H1 (cell line): Measurements from ENCODE around the gene TRIM44.

ENCODE experiments used
- CHD1 ChIP-seq: IDR thresholded peaks from 2 replicates; pipeline ENCODE4 v1.6.1; 2012; ENCODE audit warnings: low read depth, low read length, improper control_type of control experiment
- EGR1 ChIP-seq: IDR thresholded peaks from 2 replicates; pipeline ENCODE4 v1.6.1; 2011; ENCODE audit warnings: low read depth, low read length, borderline replicate concordance
- SIN3A ChIP-seq, 2 experiments: IDR thresholded peaks in 1 of 2; conservative IDR thresholded peaks in 1 of 2; 2 replicates each; pipeline ENCODE4 v1.6.1; 2011 to 2012; ENCODE audit warnings: low read length in 2 of 2, improper control_type of control experiment in 1 of 2, low read depth in 1 of 2, mild to moderate bottlenecking in 1 of 2
- SIX5 ChIP-seq: IDR thresholded peaks from 2 replicates; pipeline ENCODE4 v1.6.1; 2011; ENCODE audit warnings: mild to moderate bottlenecking, low read depth, low read length
- SP2 ChIP-seq: IDR thresholded peaks from 2 replicates; pipeline ENCODE4 v1.6.1; 2012; ENCODE audit warnings: mild to moderate bottlenecking, low read length, inconsistent platforms
- SRF ChIP-seq: IDR thresholded peaks from 2 replicates; pipeline ENCODE4 v1.6.1; 2011; ENCODE audit warnings: mild to moderate bottlenecking, low read depth, low read length, moderate library complexity

DNA sequence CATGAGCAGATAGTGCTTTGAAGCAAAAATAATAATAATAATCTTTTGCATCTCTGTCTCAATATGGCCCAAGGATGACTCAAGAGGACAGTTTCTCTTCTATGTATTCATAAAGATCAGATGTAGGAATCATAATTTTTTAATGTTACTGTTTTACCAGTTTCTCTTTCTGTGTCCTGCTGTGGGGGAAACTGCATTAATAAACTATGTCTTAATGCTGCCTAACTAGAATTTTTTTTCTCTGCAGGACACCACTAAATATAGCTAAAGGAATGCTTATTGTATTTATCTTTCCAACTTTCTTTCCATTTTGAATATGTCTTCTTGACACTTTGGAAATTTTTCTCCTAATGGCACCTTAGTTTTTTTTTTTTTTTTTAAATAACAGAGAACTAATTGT lies 37.8 kb upstream of the TRIM44 start:
- no peak for TF ChIP-seq EGR1
- TF ChIP-seq SP2: no peak
- no peak for TF ChIP-seq CHD1
- TF ChIP-seq SRF: no peak
- no peak for TF ChIP-seq SIX5
- TF ChIP-seq SIN3A (conservative IDR thresholded peaks at IDR 0.05 in 1 of 2, IDR thresholded peaks at IDR 0.05 in 1 of 2; ENCODE audit: low read depth in 1 of 2, low read length in 2 of 2): no peak
